Duodenal mucosa (tissue), 2 donors: Measurements from ENCODE around the gene GNG2.

Experiments
- H3K27ac ChIP-seq: one replicate; pipeline ENCODE4 v1.7.0; 2013; ENCODE audit warnings: low read depth, low read length
- H3K27me3 ChIP-seq, 2 donors: one replicate each; pipeline ENCODE4 v1.7.0; 2013; ENCODE audit warnings: low read length in 2 of 2, control low read depth in 1 of 2; ENCODE audit not compliant: insufficient read depth in 2 of 2, control insufficient read depth in 1 of 2
- H3K36me3 ChIP-seq, 2 donors: one replicate each; pipeline ENCODE4 v1.7.0; 2013; ENCODE audit warnings: low read length in 2 of 2, control low read depth in 1 of 2; ENCODE audit not compliant: insufficient read depth in 2 of 2, control insufficient read depth in 1 of 2
- H3K4me1 ChIP-seq, 2 donors: one replicate each; pipeline ENCODE4 v1.7.0; 2013; ENCODE audit warnings: low read length in 2 of 2, control low read depth in 1 of 2; ENCODE audit not compliant: insufficient read depth in 2 of 2, control insufficient read depth in 1 of 2
- H3K4me3 ChIP-seq, 2 donors: one replicate each; pipeline ENCODE4 v1.7.0; 2013; ENCODE audit warnings: low read length in 2 of 2, low read depth in 1 of 2
- H3K9ac ChIP-seq, 2 donors: one replicate each; pipeline ENCODE4 v1.7.0; 2013; ENCODE audit warnings: low read length in 2 of 2, low read depth in 1 of 2
- H3K9me3 ChIP-seq, 2 donors: one replicate each; pipeline ENCODE4 v1.7.0; 2013; ENCODE audit warnings: low read length in 2 of 2, control low read depth in 1 of 2; ENCODE audit not compliant: control insufficient read depth in 1 of 2

GNG2 gene

DNA sequence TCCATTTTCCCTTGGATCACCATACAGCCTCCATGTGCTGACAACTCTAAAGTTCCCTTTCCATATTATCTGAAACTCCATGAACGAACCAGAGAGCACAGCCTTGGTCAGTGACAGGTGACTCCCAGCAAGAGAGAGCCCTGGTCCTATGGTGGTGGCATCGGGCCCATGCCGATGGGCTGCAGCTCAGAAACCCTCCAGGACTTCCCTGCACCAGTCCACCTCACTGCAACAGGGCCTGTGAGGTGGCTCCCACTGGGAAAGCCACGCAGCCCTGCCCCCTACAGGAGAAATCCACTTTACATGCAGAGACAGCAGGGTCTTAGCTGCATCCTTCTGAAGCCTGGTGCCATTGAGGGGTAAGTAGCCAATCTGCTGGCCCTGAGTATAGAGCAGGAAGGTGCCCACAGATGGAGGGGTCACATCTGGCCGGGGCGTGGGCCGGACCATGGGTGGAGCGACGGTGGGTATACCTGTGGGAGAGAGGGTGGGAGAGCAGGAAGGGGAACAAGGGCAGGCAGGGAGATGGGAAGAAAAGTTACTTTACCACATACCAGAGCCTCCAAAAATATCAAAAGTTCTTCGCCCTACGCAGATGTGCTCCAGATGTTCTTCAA, 153.7 kb downstream of the GNG2 start:
- peaks cover 13 to 29% of the 10 kb centered on the region in 2 donors for H3K36me3 ChIP-seq
- no peak overlapping the region for H3K9ac ChIP-seq
- H3K27ac ChIP-seq = no peak overlapping the region
- H3K4me1 ChIP-seq = peaks cover 4 to 13% of the 10 kb centered on the region in 2 donors
- H3K27me3 ChIP-seq = no peaks in the 10 kb centered on the region
- H3K9me3 ChIP-seq = no peaks in the 10 kb centered on the region
- no peak overlapping the region for H3K4me3 ChIP-seq

- Histone ChIP-seq H3K4me1 (peaks cover 8 to 19% of the 10 kb centered on the region in 2 donors), H3K9me3 (no peaks in the 10 kb centered on the region), H3K9ac (no peak overlapping the region), H3K27me3 (no peaks in the 10 kb centered on the region), H3K27ac (no peak overlapping the region), H3K36me3 (peaks cover 13 to 24% of the 10 kb centered on the region in 2 donors), H3K4me3 (no peak overlapping the region)
Measured at GRCh38 chr14:52014601-52015267, 154.3 kb downstream of the GNG2 start.

- Histone ChIP-seq H3K27me3 (no peaks in the 10 kb centered on the region), H3K4me3 (no peak overlapping the region), H3K36me3 (peaks cover 12 to 16% of the 10 kb centered on the region in 2 donors), H3K4me1 (peaks cover 12 to 27% of the 10 kb centered on the region in 2 donors), H3K9me3 (no peaks in the 10 kb centered on the region), H3K9ac (no peak overlapping the region), H3K27ac (no peak overlapping the region)
Measured at GRCh38 chr14:52015411-52016030, 155.1 kb downstream of the GNG2 start.

- Histone ChIP-seq H3K4me1 (peaks cover 12 to 37% of the 10 kb centered on the region in 2 donors), H3K9ac (no peak overlapping the region), H3K27ac (no peak overlapping the region), H3K4me3 (no peak overlapping the region), H3K27me3 (no peaks in the 10 kb centered on the region), H3K9me3 (no peaks in the 10 kb centered on the region), H3K36me3 (no peaks in the 10 kb centered on the region)
Measured at GRCh38 chr14:52018252-52018651, 157.8 kb downstream of the GNG2 start.

DNA sequence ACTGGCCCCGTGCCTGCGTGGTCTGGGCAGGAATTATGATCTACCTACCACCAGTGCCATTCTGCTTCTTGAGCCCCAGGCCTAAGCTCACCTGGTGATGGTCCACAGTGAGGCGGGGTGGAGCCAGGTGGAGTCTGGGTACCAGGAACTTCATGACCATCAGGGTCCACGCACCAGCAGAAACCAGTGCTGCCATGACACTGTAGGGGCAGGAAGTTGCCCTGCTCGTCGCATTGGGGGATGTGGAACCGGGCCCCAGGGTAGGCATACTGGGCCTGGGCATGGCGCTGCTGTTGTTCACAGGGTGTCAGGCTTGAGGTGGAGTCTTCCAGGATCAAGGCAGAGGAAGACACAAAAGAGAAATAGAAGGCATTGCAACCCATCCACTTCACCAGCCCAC, 158.6 kb downstream of the GNG2 start:
- Histone ChIP-seq H3K27ac (no peak overlapping the region), H3K4me1 (peaks cover 12 to 37% of the 10 kb centered on the region in 2 donors), H3K9me3 (no peaks in the 10 kb centered on the region), H3K27me3 (no peaks in the 10 kb centered on the region), H3K36me3 (no peaks in the 10 kb centered on the region), H3K9ac (no peak overlapping the region), H3K4me3 (no peak overlapping the region)
